Activated T-helper 2 cell treated with anti-CD3 and anti-CD28 coated beads, Interferon-gamma antibody, Interleukin-2, Interleukin-4, amounts not matched to agents 10 μg/mL and 5 μg/mL and 100 μg/mL, durations not matched to agents 14 hours and 24 hours and 36 hours (primary cell): ENCODE data around the gene TUBA1A. TPM values are rescaled to one million over a fixed set of nuclear protein-coding genes. Genes with fewer than 3 reads are reported as not detected.

ENCODE experiments used
- DNase-seq: peaks from one replicate; pipeline ENCODE4 v3.0.0; 2021; ENCODE audit warnings: low spot score
- H3K27ac Mint-ChIP-seq: one replicate; pipeline ENCODE4 v1.8.0; 2021; ENCODE audit warnings: mixed read lengths
- H3K27me3 Mint-ChIP-seq: one replicate; pipeline ENCODE4 v1.8.0; 2021; ENCODE audit warnings: low read depth, mixed read lengths
- H3K36me3 Mint-ChIP-seq: one replicate; pipeline ENCODE4 v1.8.0; 2021; ENCODE audit warnings: low read depth, mixed read lengths
- H3K4me1 Mint-ChIP-seq: one replicate; pipeline ENCODE4 v1.8.0; 2021; ENCODE audit warnings: low read depth, mixed read lengths
- H3K4me3 Mint-ChIP-seq: one replicate; pipeline ENCODE4 v1.8.0; 2021; ENCODE audit warnings: low read depth, mild to moderate bottlenecking, moderate library complexity, mixed read lengths
- H3K9me3 Mint-ChIP-seq: one replicate; pipeline ENCODE4 v1.8.0; 2021; ENCODE audit warnings: mixed read lengths
- intact Hi-C: fragments of 100-400 bp; cut with micrococcal nuclease; formaldehyde crosslinking; loops from one replicate; pipeline ENCODE4 v1.15.1; 2023
- total RNA-seq: library from RNA; stranded (reverse); gene quantifications from 2 replicates; pipeline ENCODE4 v1.2.3, GENCODE V29; 2022

TUBA1A gene
- 86.9 and 94.0 TPM in 2 replicates for total RNA-seq

- peak; percentile 96 for DNase-seq
- H3K4me3 Mint-ChIP-seq, result peak within 1 kb of the TSS; percentile 92
- H3K27me3 Mint-ChIP-seq, result peaks cover 7% of the 10 kb centered on the region
- intact Hi-C loops, result loop anchor here (1.0 to 5.0 kb wide), 6 partner anchors 12 to 127 kb away; partner anchors contain the start of genes KMT2D, LMBR1L and TUBA1C
- H3K4me1 Mint-ChIP-seq, result peaks cover 12% of the 10 kb centered on the region
- no peaks in the 10 kb centered on the region for H3K9me3 Mint-ChIP-seq
- peak within 1 kb of the TSS; percentile 97 for H3K27ac Mint-ChIP-seq
- peaks cover 27% of the 10 kb centered on the region for H3K36me3 Mint-ChIP-seq
Observed at GRCh38 chr12:49188916-49189367, at the start of gene TUBA1A. TUBA1A (minus strand) TSS chr12:49189080; CDS start chr12:49188979, 101 bp downstream.

GRCh38 chr12:49236423-49236822 lies 47.5 kb upstream of the TUBA1A start:
- intact Hi-C loops, result no loop called here
- H3K9me3 Mint-ChIP-seq, result no peaks in the 10 kb centered on the region
- H3K27me3 Mint-ChIP-seq, result peaks cover 6% of the 10 kb centered on the region
- DNase-seq, result no peak
- peak overlapping the region; percentile 47 for H3K4me3 Mint-ChIP-seq
- no peaks in the 10 kb centered on the region for H3K36me3 Mint-ChIP-seq
- peaks cover 16% of the 10 kb centered on the region for H3K4me1 Mint-ChIP-seq
- H3K27ac Mint-ChIP-seq, result peak overlapping the region; percentile 47

- peak overlapping the region; percentile 73 for H3K27ac Mint-ChIP-seq
- intact Hi-C loops, result loop anchor here (1.0 to 2.0 kb wide), 4 partner anchors 45 to 173 kb away; partner anchors contain the start of genes KMT2D, RHEBL1, TUBA1A and TUBA1B
- no peaks in the 10 kb centered on the region for H3K36me3 Mint-ChIP-seq
- H3K4me3 Mint-ChIP-seq, result peak overlapping the region; percentile 37
- peaks cover 5% of the 10 kb centered on the region for H3K27me3 Mint-ChIP-seq
- H3K9me3 Mint-ChIP-seq, result no peaks in the 10 kb centered on the region
- DNase-seq, result peak; percentile 10
- H3K4me1 Mint-ChIP-seq, result peaks cover 16% of the 10 kb centered on the region
Observed at GRCh38 chr12:49233842-49234526, 45.1 kb upstream of the TUBA1A start.

- Mint-ChIP-seq H3K36me3 (no peaks in the 10 kb centered on the region), H3K27ac (peak overlapping the region; percentile 73), H3K9me3 (no peaks in the 10 kb centered on the region), H3K4me3 (peak overlapping the region; percentile 37), H3K4me1 (peaks cover 16% of the 10 kb centered on the region), H3K27me3 (peaks cover 8% of the 10 kb centered on the region)
- DNase-seq, result no peak
- intact Hi-C loops, result no loop called here
Observed at GRCh38 chr12:49232940-49233841, 44.3 kb upstream of the TUBA1A start.

- H3K36me3 Mint-ChIP-seq, result no peaks in the 10 kb centered on the region
- peaks cover 6% of the 10 kb centered on the region for H3K27me3 Mint-ChIP-seq
- H3K9me3 Mint-ChIP-seq, result no peaks in the 10 kb centered on the region
- no peak overlapping the region for H3K4me3 Mint-ChIP-seq
- H3K4me1 Mint-ChIP-seq, result peaks cover 16% of the 10 kb centered on the region
- no peak overlapping the region for H3K27ac Mint-ChIP-seq
- no peak for DNase-seq
- intact Hi-C loops, result no loop called here
Observed at GRCh38 chr12:49231878-49232655, 43.2 kb upstream of the TUBA1A start.

GRCh38 chr12:49230805-49231194 lies 41.9 kb upstream of the TUBA1A start:
- H3K36me3 Mint-ChIP-seq, result no peaks in the 10 kb centered on the region
- peaks cover 6% of the 10 kb centered on the region for H3K27me3 Mint-ChIP-seq
- no peak overlapping the region for H3K4me3 Mint-ChIP-seq
- no peak for DNase-seq
- no peaks in the 10 kb centered on the region for H3K9me3 Mint-ChIP-seq
- peaks cover 10% of the 10 kb centered on the region for H3K4me1 Mint-ChIP-seq
- intact Hi-C loops, result no loop called here
- H3K27ac Mint-ChIP-seq, result no peak overlapping the region

GRCh38 chr12:49230176-49230804 lies 41.4 kb upstream of the TUBA1A start:
- Mint-ChIP-seq H3K27ac (no peak overlapping the region), H3K4me3 (no peak overlapping the region), H3K9me3 (no peaks in the 10 kb centered on the region), H3K36me3 (no peaks in the 10 kb centered on the region), H3K4me1 (peaks cover 10% of the 10 kb centered on the region), H3K27me3 (peaks cover 6% of the 10 kb centered on the region)
- intact Hi-C loops, result no loop called here
- no peak for DNase-seq

- H3K27me3 Mint-ChIP-seq, result peaks cover 6% of the 10 kb centered on the region
- H3K36me3 Mint-ChIP-seq, result no peaks in the 10 kb centered on the region
- H3K4me3 Mint-ChIP-seq, result no peak overlapping the region
- no peak for DNase-seq
- peaks cover 4% of the 10 kb centered on the region for H3K4me1 Mint-ChIP-seq
- intact Hi-C loops, result no loop called here
- H3K9me3 Mint-ChIP-seq, result no peaks in the 10 kb centered on the region
- no peak overlapping the region for H3K27ac Mint-ChIP-seq
Observed at GRCh38 chr12:49228653-49229052, 39.8 kb upstream of the TUBA1A start.

- H3K4me3 Mint-ChIP-seq, result no peak overlapping the region
- intact Hi-C loops, result no loop called here
Observed at GRCh38 chr12:49227713-49228112, 38.8 kb upstream of the TUBA1A start.

GRCh38 chr12:49225576-49226166 lies 36.8 kb upstream of the TUBA1A start:
- DNase-seq, result no peak
- no peaks in the 10 kb centered on the region for H3K9me3 Mint-ChIP-seq
- H3K4me1 Mint-ChIP-seq, result no peaks in the 10 kb centered on the region
- intact Hi-C loops, result no loop called here
- no peaks in the 10 kb centered on the region for H3K36me3 Mint-ChIP-seq
- H3K4me3 Mint-ChIP-seq, result no peak overlapping the region
- peaks cover 4% of the 10 kb centered on the region for H3K27me3 Mint-ChIP-seq
- H3K27ac Mint-ChIP-seq, result no peak overlapping the region

More at GRCh38 chr12:49227713-49228112, 38.8 kb upstream of the TUBA1A start:
- no peak for DNase-seq
- Mint-ChIP-seq H3K27me3 (peaks cover 6% of the 10 kb centered on the region), H3K27ac (no peak overlapping the region), H3K4me1 (no peaks in the 10 kb centered on the region), H3K36me3 (no peaks in the 10 kb centered on the region), H3K9me3 (no peaks in the 10 kb centered on the region)

GRCh38 chr12:49223590-49224369 lies 34.9 kb upstream of the TUBA1A start:
- Mint-ChIP-seq H3K27me3 (peaks cover 2% of the 10 kb centered on the region), H3K27ac (no peak overlapping the region), H3K9me3 (no peaks in the 10 kb centered on the region), H3K36me3 (no peaks in the 10 kb centered on the region), H3K4me3 (no peak overlapping the region), H3K4me1 (no peaks in the 10 kb centered on the region)
- DNase-seq, result no peak
- intact Hi-C loops, result no loop called here
